Astrocyte (in vitro differentiated cells and primary cell): ENCODE data around the gene PPP2R5D. TPM values are rescaled to one million over a fixed set of nuclear protein-coding genes. Genes with fewer than 3 reads are reported as not detected.

ENCODE experiments used
- DNase-seq: peaks from one replicate; pipeline ENCODE4 v3.0.0-alpha.2; 2010; ENCODE audit warnings: low read depth
- FAIRE-seq: peaks from 2 replicates; lab custom pipeline; 2011; peaks lifted over from hg19 to GRCh38; lab: Jason Lieb, UNC
- H2AFZ ChIP-seq: 2 replicates; pipeline ENCODE4 v1.6.0; 2012; ENCODE audit warnings: low read depth, low read length, inconsistent platforms
- H3K27ac ChIP-seq: 2 replicates; pipeline ENCODE4 v1.5.1; 2011; ENCODE audit warnings: low read depth, low read length, inconsistent platforms
- H3K27me3 ChIP-seq: 2 replicates; pipeline ENCODE4 v1.6.0; 2011; ENCODE audit warnings: low read length, inconsistent platforms; ENCODE audit not compliant: insufficient read depth
- H3K36me3 ChIP-seq: 2 replicates; pipeline ENCODE4 v1.5.1; 2011; ENCODE audit warnings: low read length, inconsistent platforms; ENCODE audit not compliant: insufficient read depth
- H3K4me1 ChIP-seq: 2 replicates; pipeline ENCODE4 v1.5.1; 2011; ENCODE audit warnings: low read length, inconsistent platforms; ENCODE audit not compliant: insufficient read depth
- H3K4me2 ChIP-seq: 2 replicates; pipeline ENCODE4 v1.6.0; 2012; ENCODE audit warnings: low read length, inconsistent platforms
- H3K4me3 ChIP-seq: 2 replicates; pipeline ENCODE4 v1.5.1; 2011; ENCODE audit warnings: low read depth, mild to moderate bottlenecking, low read length, inconsistent platforms; ENCODE audit not compliant: insufficient read depth
- H3K79me2 ChIP-seq: 2 replicates; pipeline ENCODE4 v1.6.0; 2012; ENCODE audit warnings: mild to moderate bottlenecking, low read length, inconsistent platforms; ENCODE audit not compliant: insufficient read depth
- H3K9ac ChIP-seq: 2 replicates; pipeline ENCODE4 v1.6.0; 2012; ENCODE audit warnings: mild to moderate bottlenecking, low read length, inconsistent platforms
- H3K9me3 ChIP-seq: 2 replicates; pipeline ENCODE4 v1.5.1; 2012; ENCODE audit warnings: low read depth, mild to moderate bottlenecking, low read length, inconsistent platforms; ENCODE audit not compliant: insufficient read depth
- H4K20me1 ChIP-seq: 2 replicates; pipeline ENCODE4 v1.6.0; 2012; ENCODE audit warnings: low read length, inconsistent platforms; ENCODE audit not compliant: insufficient read depth
- H3K27ac Mint-ChIP-seq: one replicate; pipeline ENCODE4 v1.8.0; 2021; ENCODE audit warnings: mild to moderate bottlenecking, mixed read lengths; ENCODE audit not compliant: unreplicated experiment
- H3K27me3 Mint-ChIP-seq: one replicate; pipeline ENCODE4 v1.8.0; 2021; ENCODE audit warnings: low read depth, mixed read lengths; ENCODE audit not compliant: unreplicated experiment
- H3K36me3 Mint-ChIP-seq: one replicate; pipeline ENCODE4 v1.8.0; 2021; ENCODE audit warnings: low read depth, mixed read lengths; ENCODE audit not compliant: unreplicated experiment
- H3K4me1 Mint-ChIP-seq: one replicate; pipeline ENCODE4 v1.8.0; 2021; ENCODE audit warnings: low read depth, mixed read lengths; ENCODE audit not compliant: unreplicated experiment
- H3K4me3 Mint-ChIP-seq: one replicate; pipeline ENCODE4 v1.8.0; 2021; ENCODE audit warnings: mild to moderate bottlenecking, moderate library complexity, mixed read lengths; ENCODE audit not compliant: unreplicated experiment
- H3K9me3 Mint-ChIP-seq: one replicate; pipeline ENCODE4 v1.8.0; 2021; ENCODE audit warnings: mild to moderate bottlenecking, mixed read lengths; ENCODE audit not compliant: unreplicated experiment
- CTCF ChIP-seq: IDR thresholded peaks from 2 replicates; pipeline ENCODE4 v1.5.1; 2011; ENCODE audit warnings: low read depth, mild to moderate bottlenecking, inconsistent platforms, low read length, moderate library complexity; ENCODE audit not compliant: insufficient read depth
- EZH2 ChIP-seq: IDR thresholded peaks from 2 replicates; pipeline ENCODE4 v1.6.1; 2012; ENCODE audit warnings: mild to moderate bottlenecking, low read length, inconsistent platforms; ENCODE audit not compliant: insufficient read depth
- total RNA-seq: library from RNA; stranded (reverse); gene quantifications from 2 replicates; pipeline ENCODE4 v1.2.1, GENCODE V29; 2021

PPP2R5D gene
- total RNA-seq, 1 donor from 2014 or later = 53.0 TPM

GRCh38 chr6:43012364-43012763 is 28.0 kb downstream of the PPP2R5D start:
- Mint-ChIP-seq H3K27ac (no peak overlapping the region), H3K36me3 (peaks cover 14% of the 10 kb centered on the region), H3K27me3 (no peaks in the 10 kb centered on the region), H3K9me3 (no peaks in the 10 kb centered on the region), H3K4me3 (peak overlapping the region; percentile 92), H3K4me1 (peaks cover 15% of the 10 kb centered on the region)
- Histone ChIP-seq H3K9me3 (no peaks in the 10 kb centered on the region), H3K4me3 (peak overlapping the region; percentile 69), H3K9ac (peak overlapping the region; percentile 85), H4K20me1 (peaks cover 32% of the 10 kb centered on the region), H3K79me2 (peaks cover 61% of the 10 kb centered on the region), H3K36me3 (peaks cover 33% of the 10 kb centered on the region), H2AFZ (no peak overlapping the region), H3K27ac (no peak overlapping the region), H3K4me2 (peak overlapping the region; percentile 92), H3K27me3 (no peaks in the 10 kb centered on the region), H3K4me1 (peaks cover 26% of the 10 kb centered on the region)
- DNase-seq (no peak), FAIRE-seq (no peak)
- no peak for TF ChIP-seq EZH2
- TF ChIP-seq CTCF = no peak

GRCh38 chr6:43013097-43013842 is 28.9 kb downstream of the PPP2R5D start:
- FAIRE-seq (no peak), DNase-seq (no peak)
- H3K4me2 ChIP-seq = peak overlapping the region; percentile 92
- Mint-ChIP-seq H3K4me3 (peak overlapping the region; percentile 92), H3K9me3 (no peaks in the 10 kb centered on the region), H3K27ac (peak overlapping the region; percentile 78), H3K36me3 (peaks cover 16% of the 10 kb centered on the region), H3K27me3 (no peaks in the 10 kb centered on the region), H3K4me1 (peaks cover 15% of the 10 kb centered on the region)
- H3K9ac ChIP-seq = peak overlapping the region; percentile 85
- peaks cover 26% of the 10 kb centered on the region for H3K4me1 ChIP-seq
- H2AFZ ChIP-seq = peak overlapping the region; percentile 50
- H3K27me3 ChIP-seq = no peaks in the 10 kb centered on the region
- TF ChIP-seq EZH2 (no peak), CTCF (no peak)
- H4K20me1 ChIP-seq = peaks cover 36% of the 10 kb centered on the region
- no peaks in the 10 kb centered on the region for H3K9me3 ChIP-seq
- peaks cover 31% of the 10 kb centered on the region for H3K36me3 ChIP-seq
- peak overlapping the region; percentile 35 for H3K27ac ChIP-seq
- peak overlapping the region; percentile 69 for H3K4me3 ChIP-seq
- peaks cover 69% of the 10 kb centered on the region for H3K79me2 ChIP-seq
